HFF-Myc (cell line): ENCODE measurements around the gene LGALS7B.
"Not testable (repeated sequence)": the region's sequence is repeated elsewhere in the genome, so short reads cannot be mapped to it uniquely, and the experiment has no call there.

Experiments
- DNase-seq: peaks from one replicate; pipeline ENCODE4 v3.0.0-alpha.2; 2011; ENCODE audit warnings: low read depth; ENCODE audit errors: extremely low read depth
- H3K4me3 ChIP-seq: replicated peaks from 2 replicates; pipeline ENCODE4 v1.5.1; 2011; ENCODE audit warnings: low read depth, mild to moderate bottlenecking, control low read depth, low read length
- TF ChIP-seq, protein P1 (sequence below): IDR thresholded peaks from 2 replicates; pipeline ENCODE4 v1.5.1; 2012; ENCODE audit warnings: mild to moderate bottlenecking, low read depth, low read length, control low read depth; ENCODE audit errors: missing control alignments

Gene LGALS7B

DNA sequence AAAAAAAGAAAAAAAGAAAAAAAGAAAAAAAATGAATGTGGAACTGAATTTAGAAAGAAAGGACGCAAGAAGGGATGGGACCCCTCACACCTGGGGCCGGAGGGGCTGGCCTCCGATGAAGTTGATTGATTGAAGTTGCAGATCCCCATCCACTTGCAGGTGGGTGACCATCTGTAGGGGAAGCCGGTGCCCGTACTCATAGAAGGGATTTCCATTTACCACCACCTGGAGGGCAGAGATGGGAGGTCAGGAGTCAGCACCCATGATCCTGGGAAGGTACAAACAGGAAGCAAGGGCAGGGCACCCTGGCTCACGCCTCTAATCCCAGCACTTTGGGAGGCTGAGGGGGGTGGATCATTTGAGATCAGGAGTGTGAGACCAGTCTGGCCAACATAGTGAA is 17.4 kb downstream of the LGALS7B start:
- no peak for DNase-seq
- TF ChIP-seq, protein P1, sequence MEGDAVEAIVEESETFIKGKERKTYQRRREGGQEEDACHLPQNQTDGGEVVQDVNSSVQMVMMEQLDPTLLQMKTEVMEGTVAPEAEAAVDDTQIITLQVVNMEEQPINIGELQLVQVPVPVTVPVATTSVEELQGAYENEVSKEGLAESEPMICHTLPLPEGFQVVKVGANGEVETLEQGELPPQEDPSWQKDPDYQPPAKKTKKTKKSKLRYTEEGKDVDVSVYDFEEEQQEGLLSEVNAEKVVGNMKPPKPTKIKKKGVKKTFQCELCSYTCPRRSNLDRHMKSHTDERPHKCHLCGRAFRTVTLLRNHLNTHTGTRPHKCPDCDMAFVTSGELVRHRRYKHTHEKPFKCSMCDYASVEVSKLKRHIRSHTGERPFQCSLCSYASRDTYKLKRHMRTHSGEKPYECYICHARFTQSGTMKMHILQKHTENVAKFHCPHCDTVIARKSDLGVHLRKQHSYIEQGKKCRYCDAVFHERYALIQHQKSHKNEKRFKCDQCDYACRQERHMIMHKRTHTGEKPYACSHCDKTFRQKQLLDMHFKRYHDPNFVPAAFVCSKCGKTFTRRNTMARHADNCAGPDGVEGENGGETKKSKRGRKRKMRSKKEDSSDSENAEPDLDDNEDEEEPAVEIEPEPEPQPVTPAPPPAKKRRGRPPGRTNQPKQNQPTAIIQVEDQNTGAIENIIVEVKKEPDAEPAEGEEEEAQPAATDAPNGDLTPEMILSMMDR = no peak

DNA sequence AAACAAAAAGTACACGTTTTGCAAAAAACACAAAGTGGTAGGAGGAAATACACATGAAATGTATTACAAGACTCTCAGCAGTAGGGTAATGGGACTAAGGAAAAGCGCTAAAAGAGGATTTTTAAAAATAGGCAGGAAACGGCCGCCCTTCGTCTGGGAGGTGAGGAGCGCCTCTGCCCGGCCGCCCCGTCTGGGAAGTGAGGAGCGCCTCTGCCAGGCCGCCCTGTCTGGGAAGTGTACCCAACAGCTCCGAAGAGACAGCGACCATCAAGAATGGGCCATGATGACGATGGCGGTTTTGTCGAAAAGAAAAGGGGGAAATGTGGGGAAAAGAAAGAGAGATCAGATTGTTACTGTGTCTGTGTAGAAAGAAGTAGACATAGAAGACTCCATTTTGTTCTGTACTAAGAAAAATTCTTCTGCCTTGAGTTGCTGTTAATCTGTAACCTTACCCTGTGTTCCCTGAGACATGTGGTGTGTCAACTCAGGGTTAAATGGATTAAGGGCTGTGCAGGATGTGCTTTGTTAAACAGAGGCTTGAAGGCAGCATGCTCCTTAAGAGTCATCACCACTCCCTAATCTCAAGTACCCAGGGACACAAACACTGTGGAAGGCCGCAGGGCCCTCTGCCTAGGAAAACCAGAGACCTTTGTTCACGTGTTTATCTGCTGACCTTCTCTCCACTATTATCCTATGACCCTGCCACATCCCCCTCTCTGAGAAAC is 18.5 kb downstream of the LGALS7B start:
- DNase-seq = not testable (repeated sequence)

More for the DNA sequence above, 17.4 kb downstream of the LGALS7B start:
- H3K4me3 ChIP-seq = no peak overlapping the region

DNA sequence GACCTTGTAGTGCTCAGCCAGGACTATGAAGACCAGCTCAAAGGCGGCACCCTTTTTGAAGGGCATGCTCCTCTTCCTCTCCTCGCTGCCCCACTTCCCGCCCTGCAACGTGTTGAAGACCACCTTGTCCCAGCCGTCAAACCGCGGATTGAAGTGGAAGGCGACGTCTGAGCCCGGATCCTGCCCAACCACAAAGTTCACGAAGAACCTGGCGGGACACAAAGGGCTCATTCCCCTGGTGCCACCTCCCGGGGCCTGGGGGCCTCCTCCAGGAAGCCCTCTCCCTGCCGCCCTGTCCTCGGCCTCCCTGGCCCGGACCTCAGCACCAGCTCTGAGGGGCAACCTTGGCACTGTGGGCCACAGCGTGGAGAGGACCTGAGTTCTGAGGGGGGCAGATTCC is 19.7 kb downstream of the LGALS7B start:
- TF ChIP-seq, protein P1 = no peak
- H3K4me3 ChIP-seq = no peak overlapping the region
- no peak for DNase-seq

More for the DNA sequence above, 18.5 kb downstream of the LGALS7B start:
- H3K4me3 ChIP-seq = not testable (repeated sequence)

DNA sequence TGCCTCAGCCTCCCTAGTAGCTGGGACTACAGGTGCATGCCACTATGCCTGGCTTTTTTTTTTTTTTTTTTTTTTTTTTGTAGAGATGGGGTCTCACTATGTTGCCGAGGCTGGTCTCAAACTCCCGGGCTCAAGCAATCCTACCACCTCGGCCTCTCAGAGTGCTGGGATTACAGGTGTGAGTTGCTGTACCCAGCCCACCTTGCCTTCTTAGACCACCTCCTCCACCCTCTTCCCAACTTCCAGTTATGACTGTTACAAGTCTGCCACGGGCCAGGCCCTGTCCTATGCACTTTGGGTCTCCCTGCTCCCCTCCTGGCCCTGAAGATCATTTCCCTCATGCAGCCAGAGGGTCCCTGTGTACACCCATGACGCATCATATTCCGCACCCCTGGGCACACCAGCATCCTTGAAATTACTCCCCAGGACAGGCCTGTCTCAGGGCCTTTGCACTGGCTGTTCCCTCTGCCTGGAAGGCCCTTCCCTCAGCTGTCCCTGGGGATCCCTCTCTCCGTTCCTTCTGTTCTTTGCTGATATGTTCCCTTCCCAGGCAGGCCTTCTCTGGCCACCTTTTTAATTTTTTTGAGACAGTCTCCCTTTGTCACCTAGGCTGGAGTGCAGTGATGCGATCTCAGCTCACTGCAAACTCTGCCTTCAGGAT is 20.7 kb downstream of the LGALS7B start:
- no peak overlapping the region for H3K4me3 ChIP-seq
- DNase-seq = no peak
- TF ChIP-seq, protein P1 = no peak

DNA sequence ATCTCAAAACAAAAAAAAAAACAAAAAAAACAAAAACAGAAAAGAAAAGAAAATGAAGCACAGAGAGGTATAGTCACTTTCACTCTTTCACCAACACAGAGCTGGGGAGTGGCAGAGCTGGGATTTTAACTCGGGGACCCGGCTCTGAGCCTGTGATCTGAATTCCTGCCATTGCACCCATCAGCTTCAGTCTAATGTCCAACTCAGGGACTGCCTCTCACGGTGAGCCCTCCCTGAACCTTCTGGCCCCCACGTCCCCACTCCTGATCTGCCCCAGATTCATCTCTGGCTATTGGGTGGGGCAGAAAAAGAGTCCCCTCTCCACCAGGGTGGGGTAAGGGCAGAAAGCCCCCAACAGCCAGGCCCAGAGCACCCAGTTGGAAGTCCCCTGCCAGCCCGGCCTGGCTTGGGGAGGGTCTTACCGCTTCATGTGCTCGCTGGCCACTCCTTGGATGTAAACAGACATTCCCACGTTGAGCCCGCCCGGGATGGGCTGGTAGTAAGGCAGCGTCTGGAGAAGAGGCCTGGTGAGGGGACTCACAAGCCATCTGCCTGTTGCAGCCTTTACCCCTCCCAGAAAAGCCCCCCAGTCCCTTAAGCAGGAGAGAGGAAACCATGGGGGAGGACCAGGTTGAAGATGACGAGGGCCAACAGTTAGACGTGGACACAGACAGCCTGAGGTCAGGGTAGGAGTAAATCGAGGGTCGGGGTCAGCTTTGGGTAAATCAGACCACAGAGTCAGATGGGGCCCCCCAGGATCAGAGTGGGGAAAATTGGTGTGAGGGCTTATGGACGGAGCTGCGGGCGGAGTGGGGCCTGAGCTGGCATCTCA is 23.2 kb downstream of the LGALS7B start:
- no peak for DNase-seq
- TF ChIP-seq, protein P1 = no peak
- no peak overlapping the region for H3K4me3 ChIP-seq

DNA sequence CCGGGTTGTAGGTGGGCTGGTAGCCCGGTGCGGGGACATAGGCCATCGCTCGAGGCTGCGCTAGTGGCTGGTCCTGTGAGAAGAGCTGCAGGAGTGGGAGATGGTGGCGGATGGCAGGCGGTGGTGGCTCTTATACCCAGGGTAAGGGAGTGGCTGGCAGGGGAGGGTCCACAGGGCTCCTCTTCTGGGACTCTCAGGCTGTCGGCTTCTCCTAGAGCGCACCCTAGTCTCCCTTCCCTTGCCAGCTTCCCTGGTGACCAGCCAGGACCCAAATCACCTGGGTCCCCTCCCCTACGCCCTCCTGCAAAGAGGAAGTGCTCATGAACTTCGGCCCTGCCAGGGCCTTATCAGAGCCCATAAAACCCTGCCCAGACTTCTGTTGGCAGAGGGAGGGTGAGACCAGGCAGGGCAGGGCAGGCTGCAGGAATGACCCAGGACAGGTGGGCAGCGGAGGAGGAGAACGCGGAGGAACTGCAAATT is 23.9 kb downstream of the LGALS7B start, which contains the start of gene LGALS4:
TSS of gene LGALS4 (minus strand) at position 105 of the 480 bp plus-strand sequence. CDS start at position 46, 59 bp downstream.
- TF ChIP-seq, protein P1 = no peak
- DNase-seq = no peak
- no peak within 1 kb of the TSS for H3K4me3 ChIP-seq
